Stimulated activated CD4-positive, alpha-beta T cell treated with anti-CD3 and anti-CD28 coated beads, Interleukin-12 subunit alpha, Interleukin-12 subunit beta, amount 100 ng/mL, for 24 hours (primary cell): Measurements from ENCODE around the gene BMPER.

ENCODE experiments used
- DNase-seq, 2 experiments: peaks; one replicate each; pipeline ENCODE4 v3.0.0-alpha.2; 2020; ENCODE audit warnings: low read depth in 2 of 2

Gene BMPER

DNA sequence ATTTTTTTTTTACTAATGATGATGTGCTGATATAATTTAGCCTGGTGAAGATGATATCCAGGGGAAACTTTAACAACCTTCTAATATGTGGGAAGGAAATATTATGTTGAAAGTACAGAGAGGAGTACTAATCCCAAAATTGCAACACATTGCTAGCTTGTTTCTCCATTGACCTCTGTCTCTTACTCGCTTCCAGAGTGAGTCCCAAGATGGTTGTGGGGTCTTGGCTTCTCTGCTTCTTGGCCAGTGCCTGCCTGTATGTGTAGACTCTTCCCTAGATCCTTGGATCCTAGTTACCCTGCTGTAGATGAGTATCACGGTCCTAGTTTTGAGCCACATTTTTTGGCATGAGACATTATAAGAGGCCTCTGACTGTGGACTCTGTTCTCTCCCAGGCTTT, 17.5 kb downstream of the BMPER start:
- DNase-seq = no peak

DNA sequence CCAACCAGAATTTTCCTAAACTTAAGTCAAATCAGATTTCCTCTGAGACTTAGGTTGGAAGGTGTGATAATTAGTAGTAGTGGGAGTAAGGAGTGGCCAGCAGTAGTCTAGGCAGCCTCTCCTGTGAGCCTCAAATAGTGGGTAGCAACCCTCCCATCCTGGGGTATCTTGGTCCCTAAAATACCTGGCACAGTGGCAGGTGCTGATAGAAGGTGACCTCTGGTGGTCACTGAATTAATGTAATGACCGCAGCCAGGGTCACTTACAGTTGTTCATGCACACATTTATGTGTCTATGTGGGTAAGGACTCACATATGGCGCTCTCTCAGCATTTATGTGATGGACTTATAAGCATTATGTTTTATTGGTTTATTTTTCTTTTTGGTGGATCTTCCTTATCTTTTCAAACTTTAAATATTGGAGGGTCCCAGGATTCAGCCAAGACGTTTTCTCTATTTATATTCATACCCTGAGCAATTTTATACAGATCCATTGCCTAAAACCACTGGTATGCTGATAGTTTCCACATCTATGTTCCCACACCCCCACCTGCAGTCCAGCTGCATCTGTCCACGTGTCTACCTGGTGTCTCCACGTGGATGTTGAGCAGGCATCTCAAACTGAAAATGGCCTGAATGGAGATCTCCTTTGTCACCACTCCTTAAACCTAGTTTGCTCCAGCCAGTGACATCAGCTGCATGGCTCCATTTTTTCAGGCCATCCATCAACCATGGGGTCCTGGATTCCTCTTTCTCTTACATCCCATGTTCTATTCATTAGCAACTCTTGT, 18.3 kb downstream of the BMPER start:
- no peak for DNase-seq

DNA sequence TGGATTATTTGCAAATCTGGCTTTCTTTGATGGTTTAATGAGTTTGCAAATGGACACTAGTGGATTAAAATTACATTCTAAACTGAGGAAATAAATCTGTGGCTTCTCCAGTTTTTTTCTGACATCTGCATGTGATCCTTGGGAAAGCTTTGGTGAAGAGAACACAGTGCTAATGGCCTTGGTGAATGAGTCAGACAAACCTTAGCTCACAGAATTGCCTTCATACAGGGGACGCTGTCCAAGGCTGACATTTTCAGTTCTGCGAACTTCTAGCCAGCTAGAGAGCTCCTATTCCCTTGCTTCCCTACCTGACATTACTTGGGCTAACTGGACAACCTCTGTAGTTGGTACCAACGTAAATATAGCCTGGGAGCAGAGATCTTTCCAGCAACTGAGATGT, 21.2 kb downstream of the BMPER start:
- DNase-seq = no peak

GRCh38 chr7:33928986-33929385, 23.6 kb downstream of the BMPER start:
- DNase-seq = no peak

- DNase-seq = no peak
Observed at GRCh38 chr7:33932221-33932620, 26.9 kb downstream of the BMPER start.

- DNase-seq = peak; percentile 16 to 43
Observed at GRCh38 chr7:33932832-33933468, 27.6 kb downstream of the BMPER start.

GRCh38 chr7:33933611-33934281, 28.4 kb downstream of the BMPER start:
- no peak for DNase-seq

GRCh38 chr7:33934391-33934790, 29.1 kb downstream of the BMPER start:
- no peak for DNase-seq

GRCh38 chr7:33936503-33936902, 31.2 kb downstream of the BMPER start:
- no peak for DNase-seq

- no peak for DNase-seq
Observed at GRCh38 chr7:33937871-33938270, 32.5 kb downstream of the BMPER start.

GRCh38 chr7:33939121-33939520, 33.8 kb downstream of the BMPER start:
- no peak for DNase-seq

GRCh38 chr7:33940503-33940902, 35.2 kb downstream of the BMPER start:
- no peak for DNase-seq

DNA sequence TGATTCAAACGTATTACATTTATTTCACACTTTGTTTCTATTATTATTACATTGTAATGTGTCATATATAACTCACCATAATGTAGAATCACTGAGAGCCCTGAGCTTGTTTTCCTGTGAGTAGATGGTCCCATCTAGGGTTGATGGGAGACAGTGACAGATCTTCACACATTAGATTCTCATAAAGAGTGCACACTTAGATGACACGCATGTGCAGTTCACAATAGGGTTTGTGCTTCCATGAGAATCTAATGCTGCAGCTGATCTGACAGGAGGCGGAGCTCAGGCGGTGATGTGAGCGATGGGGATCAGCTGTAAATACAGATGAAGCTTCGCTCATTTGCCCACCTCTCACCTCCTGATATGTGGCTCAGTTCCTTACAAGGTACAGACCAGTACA, 36.1 kb downstream of the BMPER start:
- no peak for DNase-seq

DNA sequence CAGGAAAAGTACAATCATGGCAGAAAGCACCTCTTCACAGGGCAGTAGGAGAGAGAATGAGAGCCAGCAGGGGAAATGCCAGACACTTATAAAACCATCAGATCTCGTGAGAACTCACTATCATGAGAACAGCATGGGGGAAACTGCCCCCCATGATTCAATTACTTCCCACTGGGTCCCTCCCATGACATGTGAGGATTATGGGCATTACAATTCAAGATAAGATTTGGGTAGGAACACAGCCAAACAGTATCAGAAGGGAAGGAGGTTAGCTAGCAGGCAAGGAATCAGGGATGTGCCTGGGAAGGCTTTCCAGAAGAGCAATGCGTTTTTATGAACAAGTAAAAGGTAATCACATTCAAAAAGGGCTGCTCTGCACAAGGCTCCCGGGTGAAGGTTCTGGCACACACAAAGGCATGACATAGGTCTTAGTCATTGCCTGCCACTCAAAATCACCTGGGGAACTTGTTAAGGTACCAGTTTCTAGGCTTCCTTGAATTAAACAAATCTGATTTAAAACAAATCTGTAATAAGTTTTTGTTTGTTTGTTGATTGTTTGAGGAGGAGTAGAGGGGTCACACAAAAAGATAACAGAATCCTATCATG, 40.9 kb downstream of the BMPER start:
- DNase-seq = no peak

DNA sequence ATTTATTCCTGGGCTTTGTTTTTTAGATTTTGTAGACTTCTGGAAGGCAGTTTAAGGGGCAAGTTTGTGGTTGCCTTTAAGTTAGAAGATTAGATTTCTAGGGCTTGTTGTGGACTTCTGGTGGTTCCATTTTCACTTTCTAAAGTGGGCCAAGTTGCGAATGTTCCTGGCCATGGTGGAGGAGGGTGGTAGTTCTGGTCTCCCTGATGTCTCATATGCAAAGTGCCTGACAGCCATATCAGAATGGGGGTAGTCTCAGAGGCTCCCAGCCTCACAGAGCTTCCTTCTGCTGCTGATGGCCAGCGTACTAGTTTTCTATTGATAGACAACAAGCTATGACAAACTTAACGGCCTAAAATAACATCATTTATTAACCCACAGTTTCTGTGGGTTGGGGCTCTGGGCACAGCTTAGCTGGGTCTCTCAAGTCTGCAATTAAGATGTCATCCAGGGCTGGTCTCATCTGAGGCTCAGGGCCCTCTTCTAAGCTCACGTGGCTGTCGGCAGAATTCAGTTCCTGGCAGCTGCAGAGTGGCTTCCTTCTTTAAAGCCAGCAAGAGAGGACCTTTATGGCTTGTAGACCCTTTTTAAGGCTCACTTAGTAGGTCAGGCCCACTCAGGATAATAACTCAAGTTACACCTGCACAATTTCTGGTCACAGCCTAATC, 44.8 kb downstream of the BMPER start:
- DNase-seq = no peak

- DNase-seq = no peak
Observed at GRCh38 chr7:33952824-33953223, 47.5 kb downstream of the BMPER start.

DNA sequence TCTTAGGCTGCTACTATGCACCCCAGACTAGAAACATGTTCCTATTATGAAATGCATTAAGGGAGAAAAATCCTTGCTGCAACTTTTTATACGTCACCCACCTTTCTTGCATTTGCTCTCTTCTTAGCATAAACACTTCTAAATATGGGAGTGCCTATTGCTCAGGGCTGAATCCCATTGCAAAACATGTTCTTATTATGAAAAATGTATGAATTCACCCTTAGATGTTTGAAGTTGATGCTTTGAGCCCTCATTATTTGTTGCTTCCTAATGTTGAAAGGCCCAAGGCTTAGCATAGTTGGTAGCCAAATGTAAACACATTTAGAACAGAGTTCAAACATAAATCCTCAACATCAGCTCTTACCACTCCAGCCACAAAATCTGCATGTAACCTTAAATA, 52.8 kb downstream of the BMPER start:
- DNase-seq = no peak

DNA sequence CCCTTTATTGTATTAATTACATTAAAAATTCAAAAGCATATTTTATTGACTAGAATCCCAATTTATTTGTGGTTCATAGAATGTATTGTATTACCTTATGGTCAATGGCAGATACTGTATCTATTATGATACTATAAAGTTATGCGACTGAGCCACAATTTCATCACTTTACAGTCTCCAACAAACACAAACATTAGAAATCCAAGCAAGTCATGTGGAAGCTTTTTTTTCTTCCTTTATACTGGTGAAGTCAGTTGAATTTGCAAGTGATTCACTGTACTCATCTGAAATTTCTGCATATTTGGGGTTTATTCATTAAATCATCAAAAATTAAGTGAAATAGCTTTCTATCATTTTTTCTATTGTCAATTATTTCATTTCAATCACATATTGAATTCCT, 54.3 kb downstream of the BMPER start:
- no peak for DNase-seq

- DNase-seq = no peak
Observed at GRCh38 chr7:33961948-33962347, 56.6 kb downstream of the BMPER start.

- no peak for DNase-seq
Observed at GRCh38 chr7:33964417-33965182, 59.3 kb downstream of the BMPER start.

- no peak for DNase-seq
Observed at GRCh38 chr7:33965183-33965744, 59.9 kb downstream of the BMPER start.
